ENCODE results near the gene ZC2HC1B.

- TF ChIP-seq CTCF (IDR thresholded peaks at IDR 0.05) (no peak), EP300 (IDR thresholded peaks at IDR 0.05) (no peak)
These were observed 37.8 kb downstream of the ZC2HC1B start for GRCh38 chr6:143901885-143902750.
